ENCODE measurements around the gene RAVER1. TPM values are rescaled to one million over a fixed set of nuclear protein-coding genes. Genes with fewer than 3 reads are reported as not detected.

Gene RAVER1
- total and polyA plus RNA-seq, 2 of the 13 experiments (the other 11 are each of a cell fraction or from before 2014, with no cell fraction given): 3.6 to 7.9 TPM

- no peak for TF ChIP-seq E2F5 (CRISPR knock-in tag; conservative IDR thresholded peaks at IDR 0.05)
- no peak; the same call in 1 of the 2 replicates for TF ChIP-seq TGIF2 (CRISPR knock-in tag; IDR thresholded peaks at IDR 0.05)
- no peak for TF ChIP-seq ZNF224 (CRISPR knock-in tag; IDR thresholded peaks at IDR 0.05)
- TF ChIP-seq ZNF749 (CRISPR knock-in tag; IDR thresholded peaks at IDR 0.05; ENCODE audit: borderline replicate concordance): no peak
- TF ChIP-seq ATF6 (CRISPR knock-in tag; conservative IDR thresholded peaks at IDR 0.05): no peak
- TF ChIP-seq IRX3 (CRISPR knock-in tag; IDR thresholded peaks at IDR 0.05; ENCODE audit: borderline replicate concordance, low read depth): no peak
Observed at GRCh38 chr19:10334588-10335351, 1.4 kb upstream of the RAVER1 start (continued).

DNA sequence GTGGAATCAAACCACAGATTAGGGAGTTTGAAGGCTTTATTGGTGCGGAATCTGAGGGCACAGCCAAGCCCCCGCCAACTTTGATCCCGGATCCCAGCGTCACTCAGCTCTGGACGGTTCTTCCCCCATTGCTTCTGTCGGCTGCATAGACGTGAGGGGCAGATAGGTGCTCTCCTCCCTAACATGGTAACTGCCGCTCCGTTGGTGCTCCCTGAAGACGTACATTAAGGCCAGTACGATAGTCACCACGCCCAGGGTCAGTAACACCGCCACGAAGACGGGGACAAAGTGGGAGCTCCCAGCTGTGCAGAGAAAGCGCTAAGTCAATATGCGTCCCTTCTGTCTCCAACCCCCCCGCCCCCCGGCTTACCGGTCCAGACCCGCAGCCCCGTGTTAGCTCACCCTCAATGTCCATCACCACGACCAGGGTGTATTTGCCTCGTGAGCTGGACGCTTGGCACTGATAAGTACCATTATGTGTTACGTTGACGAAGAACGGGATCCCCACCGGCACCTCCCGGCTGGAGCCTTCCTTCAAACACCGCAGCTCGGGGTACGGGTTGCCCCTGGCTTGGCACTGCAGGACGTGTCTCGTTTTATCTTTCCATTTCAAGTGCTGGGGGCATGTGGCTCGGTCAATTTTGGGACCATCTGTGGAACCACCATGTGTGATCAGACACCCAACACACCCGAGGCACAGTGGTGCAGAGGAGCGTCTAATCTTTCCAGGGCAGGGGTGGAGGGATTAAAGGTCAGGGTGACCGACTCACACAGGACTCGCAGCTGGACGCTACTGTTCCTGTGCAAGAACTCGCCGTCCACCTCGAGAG, 644 bp upstream of the RAVER1 start:
- POLR2A ChIA-PET: interaction anchor here (0.5 to 6.9 kb wide), 25 partner anchors 9 to 502 kb away, joined by 3 to 79 read pairs (median 4); partner anchors contain the start of genes CDC37, FDX2, ICAM1 and ICAM4
- BruUV-seq (replicated peaks): TSS peak; percentile 81
- WGBS (ENCODE audit: low lambda C conversion rate): 0% methylated on average over 9 of the region's 44 CpGs
- peaks cover 12% of the 10 kb centered on the region; the same call in 1 of the 2 replicates for H4K20me1 ChIP-seq (ENCODE audit: insufficient read depth, low read length)
- peaks cover 13 to 20% of the 10 kb centered on the region in 2 experiments for H3K36me3 ChIP-seq (replicated peaks in 1 of 2; ENCODE audit: control insufficient read depth in 1 of 2, insufficient read depth in 2 of 2, low read length in 2 of 2)
- ATAC-seq (peak; percentile 8), FAIRE-seq (no peak), DNase-seq (ENCODE audit: low spot score) (no peak)
- no peaks in the 10 kb centered on the region for H3K9me3 ChIP-seq (ENCODE audit: low read length)
- peak overlapping the region; percentile 77 to 89 (median 86) for H3K4me3 ChIP-seq (replicated peaks in 1 of 3; ENCODE audit: insufficient read depth in 1 of 3, low read depth in 2 of 3, low read length in 3 of 3)
- peak overlapping the region; percentile 95 for H3K27ac ChIP-seq (ENCODE audit: extremely low read length, insufficient read depth, low read length)
- CTCF ChIA-PET (ENCODE audit: low intra/inter-chr PET ratio, low total read pairs): interaction anchor here (0.8 kb wide), 1 partner anchor 55 kb away, joined by 3 read pairs; no protein-coding TSS in a partner anchor
- H3K79me2 ChIP-seq (ENCODE audit: insufficient read depth, low read length): peaks cover 37% of the 10 kb centered on the region
- in situ Hi-C loops (cut with HindIII; ENCODE audit: extremely low pct_ligation_motif_present, low pct_unique_long_range_greater_than_20kb) (no loop called here), intact Hi-C loops (cut with micrococcal nuclease; ENCODE audit: unreplicated experiment) (loop anchor here (2.0 kb wide), 2 partner anchors 41 to 65 kb away; no protein-coding TSS in a partner anchor)
- peaks cover 45% of the 10 kb centered on the region for H3K4me1 ChIP-seq (ENCODE audit: insufficient read depth, low read length)
- no peak overlapping the region for H2AFZ ChIP-seq (ENCODE audit: low read length)
- peak overlapping the region; percentile 98 for H3K4me2 ChIP-seq (ENCODE audit: low read depth, low read length)
- peaks cover 0 to 3% of the 10 kb centered on the region in 2 experiments; a peak in 1 of 5 replicates for H3K27me3 ChIP-seq (ENCODE audit: control insufficient read depth in 1 of 2, insufficient read depth in 2 of 2, low read length in 2 of 2)
- peak overlapping the region; percentile 81 for H3K9ac ChIP-seq (ENCODE audit: insufficient read depth, low read depth, low read length)
- TF ChIP-seq RXRA (CRISPR knock-in tag; IDR thresholded peaks at IDR 0.05) (0 out of 2 replicates have a peak, but pooled peaks have one; percentile 33), SRY (CRISPR knock-in tag; IDR thresholded peaks at IDR 0.05) (no peak; the same call in 1 of the 2 replicates), GTF2F1 (IDR thresholded peaks at IDR 0.05; ENCODE audit: low read length) (0 out of 2 replicates have a peak, but pooled peaks have one; percentile 4), RFXAP (CRISPR knock-in tag; IDR thresholded peaks at IDR 0.05; ENCODE audit: borderline replicate concordance) (0 out of 2 replicates have a peak, but pooled peaks have one; percentile 11), ZNF777 (CRISPR knock-in tag; IDR thresholded peaks at IDR 0.05) (peak; percentile 89), ZNF678 (CRISPR knock-in tag; IDR thresholded peaks at IDR 0.05) (no peak), E2F5 (CRISPR knock-in tag; conservative IDR thresholded peaks at IDR 0.05) (no peak), FOXA1 (IDR thresholded peaks at IDR 0.05) (no peak), FOXA1 (CRISPR knock-in tag; IDR thresholded peaks at IDR 0.05) (peak; percentile 56; the same call in 1 of the 2 replicates), ZNF768 (CRISPR knock-in tag; IDR thresholded peaks at IDR 0.05) (no peak)
- TF ChIP-seq, protein P1, sequence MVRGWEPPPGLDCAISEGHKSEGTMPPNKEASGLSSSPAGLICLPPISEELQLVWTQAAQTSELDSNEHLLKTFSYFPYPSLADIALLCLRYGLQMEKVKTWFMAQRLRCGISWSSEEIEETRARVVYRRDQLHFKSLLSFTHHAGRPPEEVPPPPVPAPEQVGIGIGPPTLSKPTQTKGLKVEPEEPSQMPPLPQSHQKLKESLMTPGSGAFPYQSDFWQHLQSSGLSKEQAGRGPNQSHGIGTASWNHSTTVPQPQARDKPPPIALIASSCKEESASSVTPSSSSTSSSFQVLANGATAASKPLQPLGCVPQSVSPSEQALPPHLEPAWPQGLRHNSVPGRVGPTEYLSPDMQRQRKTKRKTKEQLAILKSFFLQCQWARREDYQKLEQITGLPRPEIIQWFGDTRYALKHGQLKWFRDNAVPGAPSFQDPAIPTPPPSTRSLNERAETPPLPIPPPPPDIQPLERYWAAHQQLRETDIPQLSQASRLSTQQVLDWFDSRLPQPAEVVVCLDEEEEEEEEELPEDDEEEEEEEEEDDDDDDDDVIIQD (CRISPR knock-in tag; IDR thresholded peaks at IDR 0.05; ENCODE audit: low read depth): no peak

All from HepG2 (cell line).